AG09309 (cell line): ENCODE measurements around the gene VSTM1.

Experiments used
- DNase-seq: peaks from one replicate; pipeline ENCODE4 v3.0.0-alpha.2; 2010; ENCODE audit warnings: low read depth
- H3K4me3 ChIP-seq: 2 replicates; pipeline ENCODE4 v1.5.1; 2011; ENCODE audit warnings: mild to moderate bottlenecking, low read depth, low read length, moderate library complexity; ENCODE audit not compliant: control insufficient read depth
- TF ChIP-seq, protein P1 (sequence below): IDR thresholded peaks from 2 replicates; pipeline ENCODE4 v1.5.1; 2011; ENCODE audit warnings: mild to moderate bottlenecking, low read depth, low read length, inconsistent platforms; ENCODE audit not compliant: insufficient read depth, control insufficient read depth; ENCODE audit errors: missing control alignments

VSTM1 gene

GRCh38 chr19:54014920-54015560 is 48.7 kb downstream of the VSTM1 start:
- DNase-seq = no peak
- TF ChIP-seq, protein P1, sequence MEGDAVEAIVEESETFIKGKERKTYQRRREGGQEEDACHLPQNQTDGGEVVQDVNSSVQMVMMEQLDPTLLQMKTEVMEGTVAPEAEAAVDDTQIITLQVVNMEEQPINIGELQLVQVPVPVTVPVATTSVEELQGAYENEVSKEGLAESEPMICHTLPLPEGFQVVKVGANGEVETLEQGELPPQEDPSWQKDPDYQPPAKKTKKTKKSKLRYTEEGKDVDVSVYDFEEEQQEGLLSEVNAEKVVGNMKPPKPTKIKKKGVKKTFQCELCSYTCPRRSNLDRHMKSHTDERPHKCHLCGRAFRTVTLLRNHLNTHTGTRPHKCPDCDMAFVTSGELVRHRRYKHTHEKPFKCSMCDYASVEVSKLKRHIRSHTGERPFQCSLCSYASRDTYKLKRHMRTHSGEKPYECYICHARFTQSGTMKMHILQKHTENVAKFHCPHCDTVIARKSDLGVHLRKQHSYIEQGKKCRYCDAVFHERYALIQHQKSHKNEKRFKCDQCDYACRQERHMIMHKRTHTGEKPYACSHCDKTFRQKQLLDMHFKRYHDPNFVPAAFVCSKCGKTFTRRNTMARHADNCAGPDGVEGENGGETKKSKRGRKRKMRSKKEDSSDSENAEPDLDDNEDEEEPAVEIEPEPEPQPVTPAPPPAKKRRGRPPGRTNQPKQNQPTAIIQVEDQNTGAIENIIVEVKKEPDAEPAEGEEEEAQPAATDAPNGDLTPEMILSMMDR = no peak
- no peak overlapping the region for H3K4me3 ChIP-seq

DNA sequence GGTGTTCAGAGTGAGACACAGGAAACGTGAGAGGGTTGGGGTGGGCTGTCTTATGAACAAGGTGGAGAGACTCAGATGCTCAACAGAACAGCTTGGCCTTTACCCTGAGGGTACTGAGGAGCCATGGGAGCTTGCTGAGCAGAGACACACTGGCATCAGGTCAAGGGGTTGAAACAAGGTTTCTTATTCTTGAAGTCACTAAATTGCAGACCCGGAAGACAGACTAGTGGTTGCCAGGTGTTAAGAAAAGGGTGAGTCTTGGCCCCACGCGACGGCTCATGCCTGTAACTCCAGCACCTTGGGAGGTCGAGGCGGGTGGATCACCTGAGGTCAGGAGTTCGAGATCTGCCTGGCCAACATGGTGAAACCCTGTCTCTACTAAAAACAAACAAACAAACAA is 49.8 kb downstream of the VSTM1 start:
- H3K4me3 ChIP-seq = no peak overlapping the region
- no peak for DNase-seq
- TF ChIP-seq, protein P1 = no peak

DNA sequence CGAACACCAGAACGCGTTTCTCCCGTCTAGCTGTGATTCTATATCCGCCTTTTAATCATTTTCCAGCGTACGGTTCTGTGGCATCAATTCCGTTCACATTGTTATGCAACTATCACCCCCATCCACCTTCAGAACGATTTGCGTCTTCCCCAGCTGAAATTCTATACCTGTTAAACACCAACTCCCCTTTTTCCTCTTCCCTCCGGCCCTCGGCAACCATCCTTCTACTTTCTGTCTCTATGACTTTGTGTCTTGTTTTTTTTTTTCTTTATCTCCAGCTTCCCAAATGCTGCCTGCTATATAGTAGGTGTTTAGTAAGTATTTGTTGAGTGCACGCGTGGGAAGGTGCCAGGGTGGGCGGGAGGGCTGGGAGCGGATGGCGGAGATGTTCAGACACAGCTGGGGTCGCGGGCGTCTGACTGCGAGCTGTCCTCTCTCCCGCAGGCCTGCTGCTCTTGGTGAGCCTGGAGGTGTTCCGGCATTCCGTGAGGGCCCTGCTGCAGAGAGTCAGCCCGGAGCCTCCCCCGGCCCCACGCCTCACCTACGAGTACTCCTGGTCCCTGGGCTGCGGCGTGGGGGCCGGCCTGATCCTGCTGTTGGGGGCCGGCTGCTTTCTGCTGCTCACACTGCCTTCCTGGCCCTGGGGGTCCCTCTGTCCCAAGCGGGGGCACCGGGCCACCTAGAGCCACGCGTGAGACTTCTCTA is 52.0 kb downstream of the VSTM1 start:
- no peak overlapping the region for H3K4me3 ChIP-seq
- no peak for DNase-seq
- TF ChIP-seq, protein P1 = no peak

GRCh38 chr19:54010474-54010873 is 53.2 kb downstream of the VSTM1 start:
- no peak overlapping the region for H3K4me3 ChIP-seq
- no peak for DNase-seq
- TF ChIP-seq, protein P1 = no peak

- no peak for DNase-seq
- H3K4me3 ChIP-seq = no peak overlapping the region
- TF ChIP-seq, protein P1 = no peak
Measured at GRCh38 chr19:54009440-54009839, 54.3 kb downstream of the VSTM1 start.

DNA sequence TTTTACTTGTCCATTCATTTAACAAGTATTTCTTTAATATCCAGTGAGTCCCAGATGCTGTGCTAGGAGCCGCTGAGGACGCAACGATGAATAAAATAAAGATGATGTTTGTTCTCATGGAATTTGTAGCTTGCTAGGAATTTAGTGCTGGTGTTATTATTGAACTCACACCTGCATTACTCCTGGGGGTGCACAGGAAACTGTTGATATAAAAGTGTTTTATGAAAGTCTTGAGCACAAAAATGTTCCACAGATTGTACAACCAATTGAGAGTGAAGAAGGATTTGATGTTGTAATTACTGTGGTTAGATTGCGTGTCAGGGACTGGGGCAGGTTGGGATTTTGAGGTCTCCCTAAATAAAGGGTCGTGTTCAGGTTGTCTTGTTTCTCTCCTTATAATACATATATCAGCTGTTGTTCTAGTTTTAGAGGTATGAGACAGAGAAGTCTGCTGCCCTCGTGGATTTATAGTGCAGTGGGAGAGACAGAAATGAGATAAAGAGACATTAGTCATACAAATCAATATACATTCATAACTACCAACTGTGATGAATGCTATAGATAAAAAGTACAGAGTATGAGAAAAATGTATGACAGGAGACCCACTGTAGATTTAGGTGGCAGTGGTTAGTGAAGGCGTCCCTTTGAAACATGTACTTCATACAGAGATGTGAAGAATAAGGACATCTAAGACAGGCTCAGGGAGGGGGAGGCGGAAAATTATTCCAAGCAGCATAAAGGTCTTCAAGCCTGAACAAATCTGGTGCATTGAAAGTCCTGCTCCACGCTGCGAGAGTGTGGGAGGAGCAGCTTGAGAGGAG is 61.0 kb downstream of the VSTM1 start:
- DNase-seq = no peak
- TF ChIP-seq, protein P1 = no peak
- H3K4me3 ChIP-seq = no peak overlapping the region
